Measurements from ENCODE around the gene LRRC34.

LRRC34 gene

GRCh38 chr3:169790687-169791429, 21.8 kb downstream of the LRRC34 start:
- Histone ChIP-seq H3K4me3 (ENCODE audit: low read depth, low read length) (no peak overlapping the region), H3K36me3 (ENCODE audit: control insufficient read depth, insufficient read depth, low read length) (no peaks in the 10 kb centered on the region), H3K27ac (no peak overlapping the region), H3K9me3 (ENCODE audit: control insufficient read depth, low read length) (no peaks in the 10 kb centered on the region), H3K4me1 (peaks cover 3% of the 10 kb centered on the region), H3K9ac (no peak overlapping the region), H2AFZ (no peak overlapping the region), H3K4me2 (ENCODE audit: low read length) (no peak overlapping the region), H3K27me3 (ENCODE audit: control insufficient read depth, insufficient read depth, low read length) (no peaks in the 10 kb centered on the region), H3K79me2 (no peaks in the 10 kb centered on the region)
- TF ChIP-seq CTCF (IDR thresholded peaks at IDR 0.05) = no peak

GRCh38 chr3:169790219-169790618, 22.5 kb downstream of the LRRC34 start:
- Histone ChIP-seq H3K4me1 (peaks cover 3% of the 10 kb centered on the region), H3K9ac (no peak overlapping the region), H3K79me2 (no peaks in the 10 kb centered on the region), H3K27me3 (ENCODE audit: control insufficient read depth, insufficient read depth, low read length) (no peaks in the 10 kb centered on the region), H3K4me2 (ENCODE audit: low read length) (no peak overlapping the region), H2AFZ (no peak overlapping the region), H3K27ac (no peak overlapping the region), H3K36me3 (ENCODE audit: control insufficient read depth, insufficient read depth, low read length) (no peaks in the 10 kb centered on the region), H3K9me3 (ENCODE audit: control insufficient read depth, low read length) (no peaks in the 10 kb centered on the region), H3K4me3 (ENCODE audit: low read depth, low read length) (no peak overlapping the region)
- TF ChIP-seq CTCF (IDR thresholded peaks at IDR 0.05) = no peak

- no peaks in the 10 kb centered on the region for H3K36me3 ChIP-seq (ENCODE audit: control insufficient read depth, insufficient read depth, low read length)
Measured at GRCh38 chr3:169787791-169788190, 24.9 kb downstream of the LRRC34 start.

GRCh38 chr3:169787120-169787519, 25.6 kb downstream of the LRRC34 start:
- no peaks in the 10 kb centered on the region for H3K79me2 ChIP-seq
- peaks cover 3% of the 10 kb centered on the region for H3K4me1 ChIP-seq
- no peak overlapping the region for H3K27ac ChIP-seq
- no peak overlapping the region for H3K4me2 ChIP-seq (ENCODE audit: low read length)
- no peak overlapping the region for H2AFZ ChIP-seq
- no peak for TF ChIP-seq CTCF (IDR thresholded peaks at IDR 0.05)
- no peak overlapping the region for H3K4me3 ChIP-seq (ENCODE audit: low read depth, low read length)
- no peaks in the 10 kb centered on the region for H3K36me3 ChIP-seq (ENCODE audit: control insufficient read depth, insufficient read depth, low read length)
- H3K9me3 ChIP-seq (ENCODE audit: control insufficient read depth, low read length) = no peaks in the 10 kb centered on the region
- H3K27me3 ChIP-seq (ENCODE audit: control insufficient read depth, insufficient read depth, low read length) = no peaks in the 10 kb centered on the region
- no peak overlapping the region for H3K9ac ChIP-seq

More at GRCh38 chr3:169787791-169788190, 24.9 kb downstream of the LRRC34 start:
- H3K4me3 ChIP-seq (ENCODE audit: low read depth, low read length) = no peak overlapping the region
- H3K27me3 ChIP-seq (ENCODE audit: control insufficient read depth, insufficient read depth, low read length) = no peaks in the 10 kb centered on the region
- peaks cover 3% of the 10 kb centered on the region for H3K4me1 ChIP-seq
- no peak overlapping the region for H2AFZ ChIP-seq
- no peak overlapping the region for H3K4me2 ChIP-seq (ENCODE audit: low read length)
- no peak for TF ChIP-seq CTCF (IDR thresholded peaks at IDR 0.05)
- no peak overlapping the region for H3K9ac ChIP-seq
- H3K9me3 ChIP-seq (ENCODE audit: control insufficient read depth, low read length) = no peaks in the 10 kb centered on the region
- H3K27ac ChIP-seq = no peak overlapping the region
- no peaks in the 10 kb centered on the region for H3K79me2 ChIP-seq

All from parathyroid adenoma (tissue), 2 donors.